NCI-H2171 treated with DMSO at 0.1 percent for 48 hours (cell line): ENCODE results near the gene NDUFC2.
"Not testable (repeated sequence)": the region's sequence is repeated elsewhere in the genome, so short reads cannot be mapped to it uniquely, and the experiment has no call there.

Source experiments
- DNase-seq: peaks from one replicate; lab custom pipeline; 2025; lab: John Stamatoyannopoulos, UW

NDUFC2 gene

GRCh38 chr11:78080084-78080817, 589 bp upstream of the NDUFC2 start:
- DNase-seq = no peak

- peak; percentile 32 for DNase-seq
Observed at GRCh38 chr11:78078218-78079167, 1.2 kb downstream of the NDUFC2 start.

GRCh38 chr11:78077592-78077991, 2.1 kb downstream of the NDUFC2 start:
- DNase-seq = not testable (repeated sequence)

GRCh38 chr11:78076733-78077403, 2.8 kb downstream of the NDUFC2 start:
- DNase-seq = no peak

- DNase-seq = no peak
Observed at GRCh38 chr11:78074756-78075155, 4.9 kb downstream of the NDUFC2 start.

- no peak for DNase-seq
Observed at GRCh38 chr11:78072455-78072854, 7.2 kb downstream of the NDUFC2 start.

GRCh38 chr11:78071717-78072116, 7.9 kb downstream of the NDUFC2 start:
- no peak for DNase-seq

- DNase-seq = no peak
Observed at GRCh38 chr11:78070621-78071020, 9.0 kb downstream of the NDUFC2 start.

- DNase-seq = peak; percentile 43
Observed at GRCh38 chr11:78069465-78069864, 10.2 kb downstream of the NDUFC2 start.

- DNase-seq = no peak
Observed at GRCh38 chr11:78067704-78068103, 12.0 kb downstream of the NDUFC2 start.

GRCh38 chr11:78066471-78066870, 13.2 kb downstream of the NDUFC2 start:
- no peak for DNase-seq

- no peak for DNase-seq
Observed at GRCh38 chr11:78065203-78065602, 14.5 kb downstream of the NDUFC2 start.

GRCh38 chr11:78063440-78064181, 16.1 kb downstream of the NDUFC2 start, which contains the start of gene THRSP:
TSS of gene THRSP (plus strand) at chr11:78063861. CDS start at chr11:78063882, 21 bp downstream.
- no peak for DNase-seq

GRCh38 chr11:78062671-78063070, 17.0 kb downstream of the NDUFC2 start:
- DNase-seq = no peak

GRCh38 chr11:78061921-78062311, 17.7 kb downstream of the NDUFC2 start:
- no peak for DNase-seq

GRCh38 chr11:78061088-78061920, 18.4 kb downstream of the NDUFC2 start:
- no peak for DNase-seq

GRCh38 chr11:78060533-78060932, 19.1 kb downstream of the NDUFC2 start:
- DNase-seq = no peak

GRCh38 chr11:78059749-78060328, 19.8 kb downstream of the NDUFC2 start:
- not testable (repeated sequence) for DNase-seq

GRCh38 chr11:78057462-78058055, 22.1 kb downstream of the NDUFC2 start:
- DNase-seq = no peak

- no peak for DNase-seq
Observed at GRCh38 chr11:78056093-78056492, 23.6 kb downstream of the NDUFC2 start.
